Renal cortex interstitium (tissue), 11 donors: ENCODE data around the gene SSTR5. TPM values are rescaled to one million over a fixed set of nuclear protein-coding genes. Genes with fewer than 3 reads are reported as not detected.

Experiments
- DNase-seq, 11 donors: peaks; one replicate each; pipeline ENCODE4 v3.0.0-alpha.2; 2013; ENCODE audit warnings: low read depth in 9 of 11, low spot score in 4 of 11; ENCODE audit errors: extremely low read depth in 1 of 11
- polyA plus RNA-seq, 3 donors: library from polyadenylated mRNA; unstranded; fragments of 120-200 nt; gene quantifications; one replicate each; pipeline ENCODE4 v1.2.1, GENCODE V29; 2013; ENCODE audit not compliant: insufficient read length in 3 of 3

SSTR5 gene
- polyA plus RNA-seq, 3 donors = 0.13 to 0.39 (median 0.14) TPM

- no peak for DNase-seq
Measured at GRCh38 chr16:1097156-1097555, 24.6 kb downstream of the SSTR5 start.

DNA sequence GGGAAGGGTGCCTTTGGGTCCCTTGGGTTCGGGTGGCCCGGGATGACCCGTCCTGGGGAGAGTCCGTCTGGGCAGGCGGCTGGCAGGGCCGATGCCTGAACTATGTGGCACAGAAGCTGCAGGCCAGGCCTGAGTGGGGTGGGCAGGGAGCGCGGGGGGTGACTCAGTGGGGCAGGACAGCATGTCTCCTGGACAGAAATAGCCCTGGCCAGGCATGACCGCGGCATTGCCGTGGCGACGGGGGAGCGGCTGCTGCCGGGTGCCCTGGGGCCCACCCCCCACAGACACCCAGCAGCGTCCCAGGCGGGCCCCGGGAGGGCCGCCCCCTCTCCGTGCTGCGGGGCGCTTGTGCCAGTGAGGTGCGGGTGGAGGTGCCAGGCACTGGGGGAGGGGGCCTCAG, 25.3 kb downstream of the SSTR5 start:
- DNase-seq = no peak

- no peak for DNase-seq
Measured at GRCh38 chr16:1098266-1098991, 25.9 kb downstream of the SSTR5 start.

GRCh38 chr16:1099189-1100083, 26.9 kb downstream of the SSTR5 start:
- no peak for DNase-seq

GRCh38 chr16:1100084-1100800, 27.7 kb downstream of the SSTR5 start:
- DNase-seq = no peak

DNA sequence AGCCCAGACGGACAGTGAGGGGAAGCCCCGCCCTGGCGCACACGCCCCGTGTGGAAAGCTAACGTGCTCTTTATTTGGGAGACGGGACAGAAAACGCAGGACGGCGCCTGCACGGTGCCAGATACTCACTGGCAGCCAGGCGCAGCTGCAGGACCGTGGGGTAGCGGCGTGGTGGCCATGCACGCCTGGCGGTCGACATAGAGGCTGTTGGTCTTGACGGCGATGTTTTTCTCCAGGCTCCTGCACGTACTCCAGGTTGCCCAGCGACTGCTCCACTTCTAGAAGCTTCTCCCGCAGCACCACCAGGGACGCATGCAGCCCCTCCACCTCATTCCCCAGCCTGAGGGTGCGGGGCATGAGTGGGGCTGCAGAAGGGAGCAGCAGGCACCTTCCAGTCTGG, 28.6 kb downstream of the SSTR5 start:
- DNase-seq = no peak

GRCh38 chr16:1101573-1102332, 29.2 kb downstream of the SSTR5 start:
- DNase-seq = no peak

DNA sequence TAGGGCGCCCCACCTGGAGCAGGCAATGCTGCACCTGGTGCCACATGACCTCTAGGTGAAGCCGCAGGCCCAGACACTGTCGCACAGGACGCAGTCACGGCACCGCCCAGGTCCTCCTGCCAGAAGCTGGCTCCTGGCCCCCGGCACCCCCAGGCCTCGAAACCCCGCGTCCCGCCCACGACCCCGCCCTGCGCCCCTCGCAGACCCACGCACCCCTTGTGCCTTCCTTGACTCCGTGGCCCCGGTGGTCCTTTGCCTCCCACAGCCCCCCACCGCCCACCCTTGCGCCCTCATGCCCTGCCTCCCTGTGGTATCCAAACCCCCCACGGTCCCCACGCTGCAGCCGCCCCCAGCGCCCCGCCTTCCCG, 29.8 kb downstream of the SSTR5 start:
- DNase-seq = no peak

DNA sequence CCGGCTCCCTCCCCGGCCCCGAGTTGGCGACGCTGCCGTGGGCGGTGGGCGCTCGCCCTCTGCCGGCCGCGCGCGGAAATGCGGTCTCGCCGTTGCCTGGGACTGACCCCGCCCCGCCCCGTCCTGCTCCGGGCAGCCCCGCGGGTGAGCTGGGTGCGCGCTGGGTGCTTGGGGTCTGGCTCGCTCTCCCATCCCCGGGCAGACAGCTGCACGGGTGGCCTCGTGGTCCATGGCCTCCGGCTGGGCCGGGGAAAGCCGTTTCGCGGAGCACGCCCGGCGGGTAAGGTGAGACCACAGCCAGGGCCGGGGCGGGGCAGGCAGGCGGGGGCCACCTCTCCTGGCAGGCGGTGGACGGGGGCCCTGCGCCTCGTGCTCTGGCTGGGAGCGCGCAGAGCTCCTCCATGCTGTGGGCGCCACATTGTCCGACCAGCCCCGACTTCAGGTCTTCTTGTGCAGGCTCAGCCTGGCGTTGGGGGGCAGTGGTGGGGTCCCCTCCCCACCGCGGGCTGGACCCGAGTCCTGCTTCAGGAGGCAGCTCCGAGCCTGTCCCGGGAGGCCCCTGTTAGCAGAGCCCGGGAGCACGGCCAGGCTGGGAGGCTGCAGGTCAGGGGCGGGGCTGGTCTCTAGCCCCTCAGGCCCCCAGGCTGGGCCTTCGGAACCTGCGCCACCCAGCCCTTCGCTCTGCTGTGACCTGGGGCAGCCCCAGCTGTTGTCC, 30.5 kb downstream of the SSTR5 start:
- no peak for DNase-seq

DNA sequence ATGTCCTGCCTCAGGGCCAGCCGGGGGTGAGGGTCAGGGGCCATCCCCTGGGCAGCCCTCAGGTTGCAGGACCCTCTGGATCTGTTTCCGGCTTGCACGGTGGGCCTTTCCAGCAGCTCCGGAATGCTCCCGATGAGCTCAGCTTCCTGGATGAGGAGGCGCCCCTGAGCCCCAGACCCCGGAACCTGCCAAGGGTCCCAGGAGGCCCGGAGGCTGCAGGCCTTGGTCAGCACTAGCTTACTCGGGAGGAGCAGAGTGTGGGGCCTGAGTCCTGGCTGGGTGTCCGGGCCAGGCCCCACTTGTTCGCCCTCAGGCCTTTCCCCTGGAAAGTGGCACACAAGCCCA, 31.1 kb downstream of the SSTR5 start:
- DNase-seq = no peak

DNA sequence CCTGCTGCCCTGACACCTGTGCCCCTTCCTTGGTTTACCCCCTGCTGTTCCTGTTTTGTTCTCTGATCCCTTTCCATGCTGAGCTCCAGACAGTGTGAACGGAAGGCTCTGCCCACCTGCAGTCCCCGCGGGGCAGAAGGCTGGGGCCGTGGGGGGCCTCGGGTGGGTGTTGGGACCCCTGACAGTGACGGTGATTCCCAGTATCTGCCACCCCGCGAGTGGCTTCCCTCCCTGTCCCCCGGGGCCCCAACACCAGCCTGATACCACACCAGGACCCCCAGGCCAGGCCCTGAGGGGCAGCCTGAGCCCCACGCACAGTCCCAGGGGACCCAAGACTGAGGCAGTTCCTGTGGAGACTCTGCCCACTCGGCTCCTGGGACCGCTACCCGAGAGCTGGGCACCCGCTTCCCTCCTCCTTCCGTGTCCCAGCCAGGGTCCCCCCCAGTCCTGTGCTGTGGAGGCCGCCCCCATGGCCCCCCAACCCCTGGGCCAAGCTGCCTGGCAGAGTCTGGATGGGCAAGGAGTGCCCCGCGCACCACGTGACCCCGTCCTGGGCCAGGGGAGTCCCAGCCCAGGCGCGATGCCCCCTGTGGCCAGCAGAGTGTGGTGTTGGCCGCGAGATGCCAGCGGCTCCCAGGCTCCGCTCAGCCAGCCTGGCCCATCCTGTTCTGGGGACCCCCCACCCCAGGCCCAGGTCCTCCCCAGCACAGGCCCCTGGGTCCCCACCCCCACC, 33.5 kb downstream of the SSTR5 start:
- peak in 3 of 11 donors; percentile 51 to 61 (median 57) for DNase-seq

DNA sequence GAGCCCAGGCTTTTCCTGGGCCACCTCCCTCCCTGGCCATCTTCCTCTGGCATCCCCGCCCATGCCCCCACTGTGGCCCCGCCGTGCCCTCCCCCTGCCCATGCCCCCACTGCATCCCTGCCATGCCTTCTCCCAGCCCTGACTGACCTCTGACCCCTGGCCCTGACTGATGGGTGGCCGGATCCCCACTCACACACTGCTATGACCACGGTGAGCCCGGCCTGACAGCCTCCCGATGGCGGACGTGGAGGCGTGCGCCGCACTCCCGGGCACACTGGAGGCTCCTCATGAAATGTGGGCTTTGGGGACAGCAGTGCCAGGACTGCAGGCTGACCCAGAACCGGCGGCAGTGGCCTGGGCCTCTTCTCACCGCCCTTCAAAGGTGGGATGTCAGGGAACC, 34.1 kb downstream of the SSTR5 start:
- DNase-seq = no peak

DNA sequence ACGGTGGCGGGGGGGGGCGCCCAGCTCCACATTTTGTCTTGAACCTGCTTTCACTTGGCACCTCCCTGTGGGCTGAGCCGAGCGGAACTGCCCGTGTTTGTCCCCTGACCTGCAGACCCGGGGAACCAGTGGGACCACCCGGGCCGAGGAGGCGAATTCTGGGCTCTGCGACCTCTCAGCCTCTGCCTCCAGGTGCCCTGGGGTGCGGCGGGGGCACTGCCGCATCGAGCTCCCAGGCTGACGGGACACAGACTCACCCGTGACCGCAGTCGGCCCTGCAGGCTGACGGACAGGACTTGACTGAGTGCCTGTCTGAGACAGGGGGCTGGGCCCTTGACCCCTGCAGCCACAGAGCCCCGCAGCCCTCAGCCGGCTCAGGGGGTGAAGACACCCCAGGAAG, 34.6 kb downstream of the SSTR5 start:
- no peak for DNase-seq

DNA sequence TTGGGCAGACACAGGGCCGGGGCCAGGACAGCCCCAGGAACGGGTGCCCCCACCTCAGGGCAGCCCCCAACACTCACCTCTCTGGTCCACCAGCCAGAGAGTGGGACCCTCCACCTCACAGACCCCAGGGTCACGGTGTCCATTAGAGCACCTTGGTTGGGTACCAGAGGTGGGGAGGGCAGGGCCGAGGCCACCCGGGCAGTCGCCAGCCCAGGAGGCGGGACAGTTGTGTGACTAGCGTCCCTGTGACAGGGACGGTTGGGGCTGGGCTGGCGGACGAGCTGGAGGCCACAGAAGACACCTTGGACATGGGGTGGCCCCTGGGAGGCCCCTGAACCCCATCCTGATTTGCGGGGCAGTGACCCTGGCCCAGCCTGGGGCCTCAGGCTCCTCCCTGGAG, 35.2 kb downstream of the SSTR5 start:
- DNase-seq = no peak

DNA sequence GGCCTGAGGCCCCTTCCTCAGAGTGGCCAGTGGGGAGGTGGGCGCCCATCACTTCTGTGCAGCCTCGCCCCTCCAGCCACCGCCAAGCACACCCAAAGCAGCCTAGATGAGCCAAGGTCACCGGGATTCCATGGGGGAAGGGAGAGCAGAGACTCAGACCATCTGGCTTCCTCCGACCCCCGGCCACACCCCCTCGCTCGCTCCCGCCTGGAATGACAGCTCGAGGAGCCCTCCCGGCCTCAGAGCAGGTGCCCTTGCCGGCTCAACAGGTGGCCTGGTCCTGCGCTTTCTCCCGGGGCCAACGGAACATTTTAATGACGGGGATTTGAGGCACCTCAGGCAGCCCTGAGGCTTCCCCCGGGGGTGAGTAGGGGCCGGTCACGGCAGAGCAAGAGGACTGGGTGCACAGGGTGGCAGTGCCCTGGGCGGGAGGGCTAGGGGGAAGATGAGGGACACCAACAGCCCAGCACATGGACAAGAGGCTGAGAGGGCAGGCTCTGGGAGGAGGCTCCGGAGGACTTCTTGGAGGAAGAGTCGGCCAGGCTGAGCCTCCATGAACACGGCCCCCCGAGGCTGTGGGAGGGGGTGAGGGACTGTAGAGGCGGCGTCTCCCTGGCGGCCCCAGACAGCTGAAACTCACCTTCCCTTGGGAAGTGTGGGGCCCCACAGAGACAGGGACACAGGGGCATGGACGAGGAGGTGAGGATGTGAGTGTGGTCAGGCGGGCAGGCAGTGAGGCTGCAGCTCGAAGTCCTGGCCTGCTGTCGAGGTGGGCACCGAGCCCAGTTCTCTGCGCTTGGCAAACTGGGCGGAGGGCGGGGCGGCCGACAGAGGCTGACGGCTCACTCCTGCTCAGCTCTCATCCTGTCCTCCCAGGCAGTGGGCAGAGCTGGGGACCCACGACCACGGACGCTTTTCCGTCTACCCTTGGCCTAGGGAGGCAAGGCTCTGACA, 36.0 kb downstream of the SSTR5 start:
- no peak for DNase-seq

GRCh38 chr16:1109648-1110047, 37.1 kb downstream of the SSTR5 start:
- no peak for DNase-seq
